ENCODE data around the gene ZG16.

The ZG16 gene

DNA sequence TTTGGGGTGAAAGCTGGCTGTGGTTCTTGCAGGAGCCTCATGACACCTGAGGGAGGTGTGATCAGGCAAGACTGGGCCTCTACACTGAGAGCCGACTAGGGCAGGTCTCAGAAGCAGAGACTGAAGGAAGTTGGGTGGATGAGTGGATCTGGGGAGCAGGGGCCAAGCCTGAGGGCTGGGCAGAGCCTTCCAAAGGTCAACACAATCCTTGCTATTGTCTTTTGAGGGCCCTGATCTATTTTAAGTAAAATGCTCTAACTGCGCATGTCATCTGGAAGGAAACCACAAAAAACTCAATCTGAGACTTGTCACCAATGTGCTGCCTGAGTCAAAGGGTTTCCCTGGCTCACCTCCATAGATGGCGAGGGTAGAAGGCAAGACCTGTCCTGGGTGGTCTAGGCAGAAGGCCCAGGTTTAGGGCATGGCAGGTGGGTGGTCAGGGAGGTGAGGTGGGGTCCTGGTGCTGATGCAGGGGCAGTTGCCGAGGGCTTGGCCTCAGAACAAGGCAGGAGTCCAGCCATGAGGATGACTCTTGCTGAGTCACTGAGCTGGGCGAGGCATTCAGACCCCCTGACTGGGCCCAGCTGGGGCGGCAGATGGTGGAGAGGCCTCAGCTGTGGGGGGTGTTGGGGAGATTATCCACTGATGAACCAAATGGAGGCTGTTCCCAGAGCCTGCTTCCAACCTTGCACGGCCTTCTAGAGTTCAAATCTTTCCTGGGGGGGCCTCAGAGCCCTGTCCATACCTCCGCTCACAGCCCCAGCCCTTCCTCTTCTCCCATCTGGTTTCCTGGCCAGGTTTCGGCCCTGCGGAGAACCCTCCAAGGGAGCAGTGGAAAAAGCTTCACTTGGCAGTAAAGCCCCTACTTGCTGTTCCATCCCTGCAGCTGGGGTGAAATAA, 47.3 kb downstream of the ZG16 start:
- DNase-seq (ENCODE audit: low read depth), result no peak

DNA sequence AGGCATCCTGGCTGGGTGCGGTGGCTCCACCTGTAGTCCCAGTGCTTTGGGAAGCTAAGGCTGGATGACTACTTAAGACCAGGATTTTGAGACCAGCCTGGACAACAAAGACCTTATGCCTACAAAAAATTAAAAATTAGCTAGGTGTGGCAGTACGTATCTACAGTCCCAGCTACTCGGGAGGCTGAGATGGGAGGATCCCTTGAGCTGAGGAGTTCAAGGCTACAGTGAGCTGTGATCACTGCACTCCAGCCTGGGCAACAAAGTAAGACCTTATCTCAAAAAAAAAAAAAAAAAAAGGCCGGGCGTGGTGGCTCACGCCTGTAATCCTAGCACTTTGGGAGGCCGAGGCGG, 48.3 kb downstream of the ZG16 start:
- no peak for DNase-seq (ENCODE audit: low read depth)

DNA sequence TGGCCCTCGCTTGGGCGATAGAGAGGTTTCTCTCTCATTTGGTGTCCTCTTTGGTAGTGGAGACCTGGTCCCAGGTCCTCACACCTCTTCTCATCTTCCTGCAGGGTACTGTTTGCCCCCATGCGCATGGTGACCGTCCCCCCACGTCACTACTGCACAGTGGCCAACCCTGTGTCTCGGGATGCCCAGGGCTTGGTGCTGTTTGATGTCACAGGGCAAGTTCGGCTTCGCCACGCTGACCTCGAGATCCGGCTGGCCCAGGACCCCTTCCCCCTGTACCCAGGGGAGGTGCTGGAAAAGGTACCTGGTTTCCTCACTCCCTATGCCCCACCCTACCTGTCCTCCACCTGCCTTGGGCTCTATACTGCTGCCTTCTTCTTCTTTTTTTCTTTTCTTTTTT, 52.7 kb downstream of the ZG16 start:
- no peak for DNase-seq (ENCODE audit: low read depth)

DNA sequence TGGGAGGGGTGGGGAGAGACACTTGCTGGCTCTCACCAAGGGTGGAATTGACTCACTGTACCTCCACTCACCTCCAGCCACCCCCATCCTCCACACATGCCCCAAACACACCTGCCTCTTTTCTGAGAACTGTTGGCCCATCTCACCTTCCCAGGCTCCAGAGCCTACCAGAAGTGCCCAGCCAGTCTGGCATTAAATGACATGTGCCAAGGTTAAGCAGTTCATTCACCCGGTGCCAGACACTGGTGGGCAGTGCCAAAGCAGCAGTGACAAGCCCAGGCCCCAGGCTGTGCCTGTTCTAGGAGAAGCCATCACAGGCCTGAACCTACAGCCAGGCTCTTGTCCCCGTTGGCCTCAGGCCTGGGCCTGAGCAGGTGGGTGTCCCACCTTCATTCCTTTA, 53.4 kb downstream of the ZG16 start:
- DNase-seq (ENCODE audit: low read depth), result no peak

All from T follicular helper cell (primary cell).